Breast epithelium (tissue), 3 donors: ENCODE data around the gene NFIX.

Experiments
- CTCF ChIP-seq, 3 donors: fragments of 450-650 bp; IDR thresholded peaks; one replicate each; pipeline ENCODE4 v1.5.1; 2016 to 2017; ENCODE audit warnings: antibody characterized with exemption in 3 of 3, mild to moderate bottlenecking in 3 of 3, moderate library complexity in 3 of 3
- POLR2A ChIP-seq: fragments of 450-650 bp; IDR thresholded peaks from one replicate; pipeline ENCODE4 v1.6.1; 2016; ENCODE audit warnings: antibody characterized with exemption, mild to moderate bottlenecking, moderate library complexity

GRCh38 chr19:13058951-13059660 lies 63.8 kb downstream of the NFIX start:
- TF ChIP-seq POLR2A, result no peak
- peak in 1 of 3 donors; percentile 10 for TF ChIP-seq CTCF (IDR thresholded peaks at IDR 0.05)
